Measurements from ENCODE around the gene DUSP15. TPM values are rescaled to one million over a fixed set of nuclear protein-coding genes. Genes with fewer than 3 reads are reported as not detected.

Gene DUSP15
- total and polyA plus RNA-seq, 2 of the 4 experiments (the other 2 are of a cell fraction), result not detected

DNA sequence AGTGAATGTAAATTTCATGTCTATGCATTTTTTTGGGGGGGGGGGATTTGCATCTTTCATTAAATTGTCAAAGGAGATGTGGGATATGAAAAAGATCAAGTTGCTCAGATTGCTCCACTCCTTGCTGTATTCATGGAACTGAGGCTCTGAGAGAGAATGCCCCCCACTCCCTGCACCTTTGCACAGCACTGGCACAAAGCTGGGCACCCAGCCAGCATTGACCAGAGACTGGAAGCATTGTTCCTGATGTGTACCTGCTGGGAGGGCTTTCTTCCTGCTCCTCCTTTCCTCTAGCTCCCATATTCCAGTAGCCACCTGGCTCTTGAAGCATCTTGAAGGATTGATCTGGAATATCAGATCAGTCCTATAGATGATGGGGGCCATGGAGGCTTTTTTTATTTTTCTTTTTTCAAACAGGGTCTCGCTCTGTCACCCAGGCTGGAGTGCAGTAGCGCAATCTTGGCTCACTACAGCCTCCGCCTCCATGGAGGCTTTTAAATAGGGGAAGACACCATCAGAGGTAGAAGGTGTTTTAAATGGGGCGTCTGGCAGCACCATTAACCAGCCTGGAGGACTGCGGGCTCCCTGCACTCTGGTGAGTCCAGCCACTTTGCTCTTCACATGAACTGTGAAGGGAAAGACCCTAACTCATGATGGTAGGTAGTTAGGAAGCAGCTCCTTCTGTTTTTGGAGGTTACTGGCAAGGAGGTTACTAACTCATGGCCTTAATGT is 10.9 kb downstream of the DUSP15 start:
- Histone ChIP-seq H3K9ac (ENCODE audit: low read depth, low read length) (no peak overlapping the region), H3K18ac (ENCODE audit: low read depth, low read length) (no peak overlapping the region), H2AFZ (replicated peaks; ENCODE audit: low read length, poor library complexity) (no peak overlapping the region), H3K9me1 (ENCODE audit: insufficient read depth, low read length) (no peaks in the 10 kb centered on the region), H3K27ac (ENCODE audit: insufficient read depth, low read length) (no peak overlapping the region), H2BK120ac (ENCODE audit: low read depth, low read length) (no peak overlapping the region), H2AK9ac (replicated peaks; ENCODE audit: low read depth, low read length, poor library complexity) (no peak overlapping the region), H3K23ac (ENCODE audit: low read depth, low read length) (no peak overlapping the region), H3K14ac (replicated peaks; ENCODE audit: low read depth, low read length) (no peak overlapping the region), H4K91ac (ENCODE audit: insufficient read depth, low read depth, low read length) (no peak overlapping the region), H4K8ac (ENCODE audit: low read depth in 2 of 2, low read length in 2 of 2) (no peak overlapping the region), H3K4me1 (ENCODE audit: control insufficient read depth, insufficient read depth, low read length) (peaks cover 2% of the 10 kb centered on the region; the same call in 1 of the 2 replicates), H3K4ac (ENCODE audit: low read depth, low read length) (no peak overlapping the region), H3K9me3 (ENCODE audit: control insufficient read depth, insufficient read depth, low read length) (no peaks in the 10 kb centered on the region), H3K79me1 (ENCODE audit: low read depth in 1 of 2, low read length in 2 of 2) (no peaks in the 10 kb centered on the region), H3K4me3 (ENCODE audit: insufficient read depth, low read depth, low read length) (no peak overlapping the region), H3K27me3 (ENCODE audit: control insufficient read depth, insufficient read depth, low read length) (peaks cover 88% of the 10 kb centered on the region), H3K36me3 (ENCODE audit: control insufficient read depth, insufficient read depth, low read length) (no peaks in the 10 kb centered on the region), H2BK15ac (ENCODE audit: low read depth, low read length) (no peak overlapping the region), H2BK5ac (ENCODE audit: low read depth, low read length, poor library complexity, severe bottlenecking) (no peak overlapping the region), H2BK20ac (ENCODE audit: low read depth, low read length) (no peak overlapping the region), H4K20me1 (ENCODE audit: insufficient read depth, low read length) (no peaks in the 10 kb centered on the region), H2AK5ac (ENCODE audit: low read depth, low read length) (no peak overlapping the region), H3K4me2 (ENCODE audit: low read depth, low read length) (no peak overlapping the region), H3K56ac (ENCODE audit: extremely low read depth, insufficient read depth, low read length) (no peak overlapping the region), H4K5ac (ENCODE audit: low read depth, low read length) (no peak overlapping the region)
- TF ChIP-seq CEBPB (IDR thresholded peaks at IDR 0.05; ENCODE audit: low read depth, low read length), result no peak
- no peak for TF ChIP-seq SMC3 (IDR thresholded peaks at IDR 0.05; ENCODE audit: low read depth, low read length)
- TF ChIP-seq, protein P1, sequence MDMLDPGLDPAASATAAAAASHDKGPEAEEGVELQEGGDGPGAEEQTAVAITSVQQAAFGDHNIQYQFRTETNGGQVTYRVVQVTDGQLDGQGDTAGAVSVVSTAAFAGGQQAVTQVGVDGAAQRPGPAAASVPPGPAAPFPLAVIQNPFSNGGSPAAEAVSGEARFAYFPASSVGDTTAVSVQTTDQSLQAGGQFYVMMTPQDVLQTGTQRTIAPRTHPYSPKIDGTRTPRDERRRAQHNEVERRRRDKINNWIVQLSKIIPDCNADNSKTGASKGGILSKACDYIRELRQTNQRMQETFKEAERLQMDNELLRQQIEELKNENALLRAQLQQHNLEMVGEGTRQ (IDR thresholded peaks at IDR 0.05; ENCODE audit: low read depth, low read length), result no peak
- TF ChIP-seq CHD1 (IDR thresholded peaks at IDR 0.05; ENCODE audit: low read depth, low read length), result no peak
- no peak for TF ChIP-seq RAD21 (IDR thresholded peaks at IDR 0.05; ENCODE audit: low read length)
- TF ChIP-seq MXI1 (IDR thresholded peaks at IDR 0.05; ENCODE audit: borderline replicate concordance, low read depth, low read length), result no peak
- no peak for TF ChIP-seq FOS (IDR thresholded peaks at IDR 0.05; ENCODE audit: low read depth, low read length)
- no peak for TF ChIP-seq POLR2A (IDR thresholded peaks at IDR 0.05; ENCODE audit: low read depth, low read length)
- no peak for TF ChIP-seq CTCF (conservative IDR thresholded peaks at IDR 0.05; ENCODE audit: low read depth, low read length)
- TF ChIP-seq MAFK (IDR thresholded peaks at IDR 0.05; ENCODE audit: low read depth, low read length), result no peak
- no peak for TF ChIP-seq RFX5 (IDR thresholded peaks at IDR 0.05; ENCODE audit: low read depth, low read length)
- TF ChIP-seq NFE2L2 (IDR thresholded peaks at IDR 0.05; ENCODE audit: low read depth, low read length), result no peak
- no peak for TF ChIP-seq RCOR1 (IDR thresholded peaks at IDR 0.05; ENCODE audit: insufficient replicate concordance, low read length)
- TF ChIP-seq, protein P2, sequence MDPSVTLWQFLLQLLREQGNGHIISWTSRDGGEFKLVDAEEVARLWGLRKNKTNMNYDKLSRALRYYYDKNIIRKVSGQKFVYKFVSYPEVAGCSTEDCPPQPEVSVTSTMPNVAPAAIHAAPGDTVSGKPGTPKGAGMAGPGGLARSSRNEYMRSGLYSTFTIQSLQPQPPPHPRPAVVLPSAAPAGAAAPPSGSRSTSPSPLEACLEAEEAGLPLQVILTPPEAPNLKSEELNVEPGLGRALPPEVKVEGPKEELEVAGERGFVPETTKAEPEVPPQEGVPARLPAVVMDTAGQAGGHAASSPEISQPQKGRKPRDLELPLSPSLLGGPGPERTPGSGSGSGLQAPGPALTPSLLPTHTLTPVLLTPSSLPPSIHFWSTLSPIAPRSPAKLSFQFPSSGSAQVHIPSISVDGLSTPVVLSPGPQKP (IDR thresholded peaks at IDR 0.05; ENCODE audit: borderline replicate concordance, low read depth, low read length), result no peak
- TF ChIP-seq BHLHE40 (IDR thresholded peaks at IDR 0.05; ENCODE audit: low read depth, low read length), result no peak
- no peak for TF ChIP-seq MAZ (IDR thresholded peaks at IDR 0.05; ENCODE audit: borderline replicate concordance, low read depth, low read length)
- in situ Hi-C loops (cut with MboI; ENCODE audit: low sequenced_read_pairs), result loop anchor here (10.0 kb wide), 1 partner anchor 95 kb away; the partner anchor contains the start of gene PDRG1
- intact Hi-C loops (cut with micrococcal nuclease), result no loop called here
- ATAC-seq (ENCODE audit: low read depth) (no peak), DNase-seq (no peak)
- dilution Hi-C loops (cut with HindIII; ENCODE audit: low sequenced_read_pairs, unreplicated experiment), result no loop called here
- no TSS peak for BruUV-seq (replicated peaks)
- WGBS, 2 experiments (ENCODE audit: extremely low coverage in 2 of 2, insufficient read length in 1 of 2), result 100% methylated on average over 2 of the region's 5 CpGs; no CpG with 5 or more reads in 1 of the 2 experiments
- POLR2A ChIA-PET (ENCODE audit: unreplicated experiment), result no interaction called here
- CTCF ChIA-PET, result interaction anchor here (0.9 kb wide), 1 partner anchor 172 kb away, joined by 3 read pairs; no protein-coding TSS in a partner anchor
